ENCODE results near the gene URB2.

DNA sequence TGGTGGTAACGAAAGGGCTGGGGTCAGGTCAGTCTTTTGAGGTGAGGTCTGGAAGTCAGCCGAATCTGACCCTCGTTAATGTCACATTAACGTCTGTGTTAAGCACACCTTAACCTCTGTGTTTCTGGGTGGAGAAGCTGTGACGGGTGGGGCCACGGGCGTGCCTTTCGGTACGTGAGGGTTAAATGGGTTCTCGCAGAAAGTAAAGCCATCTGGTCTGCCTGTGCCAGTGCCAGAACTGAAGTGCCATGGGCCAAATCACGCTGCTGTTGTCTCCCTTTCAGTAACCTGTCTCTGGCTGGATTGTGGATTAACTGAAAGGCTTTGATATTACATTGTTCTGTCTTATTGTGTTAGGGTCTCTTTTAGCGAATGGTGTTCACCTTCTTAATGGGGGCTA lies 14.4 kb downstream of the URB2 start:
- TF ChIP-seq, protein P1, sequence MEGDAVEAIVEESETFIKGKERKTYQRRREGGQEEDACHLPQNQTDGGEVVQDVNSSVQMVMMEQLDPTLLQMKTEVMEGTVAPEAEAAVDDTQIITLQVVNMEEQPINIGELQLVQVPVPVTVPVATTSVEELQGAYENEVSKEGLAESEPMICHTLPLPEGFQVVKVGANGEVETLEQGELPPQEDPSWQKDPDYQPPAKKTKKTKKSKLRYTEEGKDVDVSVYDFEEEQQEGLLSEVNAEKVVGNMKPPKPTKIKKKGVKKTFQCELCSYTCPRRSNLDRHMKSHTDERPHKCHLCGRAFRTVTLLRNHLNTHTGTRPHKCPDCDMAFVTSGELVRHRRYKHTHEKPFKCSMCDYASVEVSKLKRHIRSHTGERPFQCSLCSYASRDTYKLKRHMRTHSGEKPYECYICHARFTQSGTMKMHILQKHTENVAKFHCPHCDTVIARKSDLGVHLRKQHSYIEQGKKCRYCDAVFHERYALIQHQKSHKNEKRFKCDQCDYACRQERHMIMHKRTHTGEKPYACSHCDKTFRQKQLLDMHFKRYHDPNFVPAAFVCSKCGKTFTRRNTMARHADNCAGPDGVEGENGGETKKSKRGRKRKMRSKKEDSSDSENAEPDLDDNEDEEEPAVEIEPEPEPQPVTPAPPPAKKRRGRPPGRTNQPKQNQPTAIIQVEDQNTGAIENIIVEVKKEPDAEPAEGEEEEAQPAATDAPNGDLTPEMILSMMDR (IDR thresholded peaks at IDR 0.05) = no peak
- TF ChIP-seq EMX1 (CRISPR knock-in tag; IDR thresholded peaks at IDR 0.05) (no peak), RELA (CRISPR knock-in tag; IDR thresholded peaks at IDR 0.05; ENCODE audit: borderline replicate concordance) (no peak)

Measured in WTC11 (cell line).